Vagina (tissue), 2 donors: Measurements from ENCODE around the gene TBXA2R. TPM values are rescaled to one million over a fixed set of nuclear protein-coding genes. Genes with fewer than 3 reads are reported as not detected.
"Not testable (repeated sequence)": the region's sequence is repeated elsewhere in the genome, so short reads cannot be mapped to it uniquely, and the experiment has no call there.

Experiments used
- DNase-seq, 2 donors: peaks; one replicate each; pipeline ENCODE4 v3.0.0-alpha.2; 2017; ENCODE audit errors: extremely low spot score in 2 of 2
- H3K27ac ChIP-seq: fragments of 200-600 bp; sonication (generic); one replicate; pipeline ENCODE4 v1.5.1; 2019
- H3K27me3 ChIP-seq: fragments of 200-600 bp; sonication (generic); one replicate; pipeline ENCODE4 v1.5.1; 2019
- H3K36me3 ChIP-seq, 2 donors: fragments of 200-600 bp; sonication (generic); one replicate each; pipeline ENCODE4 v1.5.1; 2017 to 2019
- H3K4me1 ChIP-seq: fragments of 200-600 bp; sonication (generic); one replicate; pipeline ENCODE4 v1.5.1; 2019
- H3K4me3 ChIP-seq, 2 donors: fragments of 200-600 bp; sonication (generic); 1 replicate in 1 of 2; 2 replicates in 1 of 2; pipeline ENCODE4 v1.5.1; 2016 to 2019
- H3K9me3 ChIP-seq: fragments of 200-600 bp; sonication (generic); one replicate; pipeline ENCODE4 v1.5.1; 2019
- POLR2A ChIP-seq, 2 donors: fragments of 450-650 bp; IDR thresholded peaks; one replicate each; pipeline ENCODE4 v1.6.1; 2017; ENCODE audit warnings: antibody characterized with exemption in 2 of 2, mild to moderate bottlenecking in 2 of 2, moderate library complexity in 2 of 2
- POLR2AphosphoS5 ChIP-seq, 2 donors: sonication (generic); formaldehyde crosslinking; IDR thresholded peaks; one replicate each; pipeline ENCODE4 v1.9.0; 2017; ENCODE audit warnings: antibody characterized with exemption in 2 of 2, mild to moderate bottlenecking in 2 of 2, low read depth in 1 of 2; ENCODE audit not compliant: insufficient read depth in 1 of 2
- intact Hi-C: fragments of 100-400 bp; cut with DNase I; formaldehyde crosslinking; loops from one replicate; pipeline ENCODE4 v1.15.1; 2023
- total RNA-seq: library from RNA; depleted of rRNA; stranded (reverse); fragments of >200 nt; gene quantifications from one replicate; pipeline ENCODE4 v1.2.3, GENCODE V29; 2016
- TF ChIP-seq, protein P1 (sequence below), 3 experiments: fragments of 450-650 bp in 2 of 3; fragments of 200-600 bp in 1 of 3; sonication (generic) in 1 of 3; IDR thresholded peaks; one replicate each; pipeline ENCODE4 v1.5.1; 2017 to 2019; ENCODE audit warnings: antibody characterized with exemption in 3 of 3, mild to moderate bottlenecking in 2 of 3, moderate library complexity in 2 of 3

Gene TBXA2R
- total RNA-seq, 1 donor from 2014 or later = 1.7 TPM

DNA sequence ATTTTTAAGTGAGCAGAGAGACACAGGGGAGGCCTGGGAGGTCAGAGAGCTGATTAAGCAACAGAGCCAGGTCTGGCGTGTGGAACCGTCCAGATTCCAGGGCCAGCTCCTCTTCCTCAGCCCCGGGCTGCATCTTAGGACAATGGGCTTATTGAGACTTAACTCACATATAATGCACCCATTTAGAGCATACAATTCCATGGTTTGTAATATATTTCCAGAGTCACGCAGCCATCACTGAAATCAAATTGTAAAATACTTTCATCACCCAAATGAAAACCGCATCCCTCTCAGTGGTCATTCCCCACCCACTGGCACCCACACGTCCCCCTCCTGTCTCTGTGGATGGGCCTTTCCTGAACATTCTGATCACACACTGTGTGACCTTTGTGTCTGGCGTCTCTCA lies 36.1 kb downstream of the TBXA2R start:
- Histone ChIP-seq H3K27ac (no peak overlapping the region), H3K4me3 (no peak overlapping the region), H3K27me3 (no peaks in the 10 kb centered on the region), H3K9me3 (no peaks in the 10 kb centered on the region), H3K4me1 (peaks cover 22% of the 10 kb centered on the region), H3K36me3 (no peaks in the 10 kb centered on the region)
- no peak for DNase-seq
- intact Hi-C loops = no loop called here
- TF ChIP-seq, protein P1, sequence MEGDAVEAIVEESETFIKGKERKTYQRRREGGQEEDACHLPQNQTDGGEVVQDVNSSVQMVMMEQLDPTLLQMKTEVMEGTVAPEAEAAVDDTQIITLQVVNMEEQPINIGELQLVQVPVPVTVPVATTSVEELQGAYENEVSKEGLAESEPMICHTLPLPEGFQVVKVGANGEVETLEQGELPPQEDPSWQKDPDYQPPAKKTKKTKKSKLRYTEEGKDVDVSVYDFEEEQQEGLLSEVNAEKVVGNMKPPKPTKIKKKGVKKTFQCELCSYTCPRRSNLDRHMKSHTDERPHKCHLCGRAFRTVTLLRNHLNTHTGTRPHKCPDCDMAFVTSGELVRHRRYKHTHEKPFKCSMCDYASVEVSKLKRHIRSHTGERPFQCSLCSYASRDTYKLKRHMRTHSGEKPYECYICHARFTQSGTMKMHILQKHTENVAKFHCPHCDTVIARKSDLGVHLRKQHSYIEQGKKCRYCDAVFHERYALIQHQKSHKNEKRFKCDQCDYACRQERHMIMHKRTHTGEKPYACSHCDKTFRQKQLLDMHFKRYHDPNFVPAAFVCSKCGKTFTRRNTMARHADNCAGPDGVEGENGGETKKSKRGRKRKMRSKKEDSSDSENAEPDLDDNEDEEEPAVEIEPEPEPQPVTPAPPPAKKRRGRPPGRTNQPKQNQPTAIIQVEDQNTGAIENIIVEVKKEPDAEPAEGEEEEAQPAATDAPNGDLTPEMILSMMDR (IDR thresholded peaks at IDR 0.05) = no peak
- TF ChIP-seq POLR2A (IDR thresholded peaks at IDR 0.05) (no peak), POLR2AphosphoS5 (IDR thresholded peaks at IDR 0.05; ENCODE audit: insufficient read depth in 1 of 2, low read depth in 1 of 2) (no peak)

DNA sequence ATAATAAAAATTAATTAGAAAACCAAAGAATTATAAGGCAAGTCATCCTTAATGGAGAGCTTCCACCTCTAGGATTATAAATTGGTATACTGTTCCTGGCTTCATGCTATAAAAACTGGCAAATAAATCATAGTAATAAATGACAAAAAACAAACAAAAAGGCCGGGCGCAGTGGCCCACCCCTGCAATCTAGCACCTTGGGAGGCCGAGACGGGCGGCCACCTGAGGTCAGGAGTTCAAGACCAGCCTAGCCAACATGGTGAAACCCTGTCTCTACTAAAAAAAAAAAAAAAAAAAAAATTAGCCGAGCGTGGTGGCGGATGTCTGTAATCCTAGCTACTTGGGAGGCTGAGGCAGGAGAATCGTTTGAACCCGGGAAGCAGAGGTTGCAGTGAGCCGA lies 36.6 kb downstream of the TBXA2R start:
- H3K27ac ChIP-seq, intact Hi-C loops, H3K4me3 ChIP-seq, H3K36me3 ChIP-seq, H3K9me3 ChIP-seq, DNase-seq, H3K27me3 ChIP-seq: not testable (repeated sequence)
- H3K4me1 ChIP-seq = peaks cover 22% of the 10 kb centered on the region

DNA sequence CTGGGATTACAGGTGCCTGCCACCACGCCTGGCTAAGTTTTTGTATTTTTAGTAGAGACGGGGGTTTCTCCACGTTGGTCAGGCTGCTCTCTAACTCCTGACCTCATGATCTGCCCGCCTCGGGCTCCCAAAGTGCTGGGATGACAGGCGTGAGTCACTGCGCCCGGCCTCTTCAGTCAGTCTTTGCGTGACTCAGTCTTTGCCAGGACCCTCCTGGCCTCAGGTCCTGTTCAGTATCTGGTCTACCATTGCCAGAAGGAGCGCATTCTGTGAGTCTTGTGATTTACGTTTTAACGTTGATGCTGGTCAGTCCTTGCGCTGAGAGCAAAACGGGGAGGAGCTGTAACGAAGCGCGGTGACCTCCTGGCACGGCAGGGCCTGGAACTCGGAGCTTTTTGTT lies 41.5 kb downstream of the TBXA2R start:
- no peak overlapping the region for H3K27ac ChIP-seq
- H3K9me3 ChIP-seq = no peaks in the 10 kb centered on the region
- H3K4me3 ChIP-seq = no peak overlapping the region
- intact Hi-C loops = no loop called here
- TF ChIP-seq, protein P1 (IDR thresholded peaks at IDR 0.05) = no peak
- TF ChIP-seq POLR2AphosphoS5 (IDR thresholded peaks at IDR 0.05; ENCODE audit: insufficient read depth in 1 of 2, low read depth in 1 of 2) (no peak), POLR2A (IDR thresholded peaks at IDR 0.05) (no peak)
- H3K36me3 ChIP-seq = no peaks in the 10 kb centered on the region
- DNase-seq = no peak
- H3K27me3 ChIP-seq = no peaks in the 10 kb centered on the region
- H3K4me1 ChIP-seq = no peaks in the 10 kb centered on the region

DNA sequence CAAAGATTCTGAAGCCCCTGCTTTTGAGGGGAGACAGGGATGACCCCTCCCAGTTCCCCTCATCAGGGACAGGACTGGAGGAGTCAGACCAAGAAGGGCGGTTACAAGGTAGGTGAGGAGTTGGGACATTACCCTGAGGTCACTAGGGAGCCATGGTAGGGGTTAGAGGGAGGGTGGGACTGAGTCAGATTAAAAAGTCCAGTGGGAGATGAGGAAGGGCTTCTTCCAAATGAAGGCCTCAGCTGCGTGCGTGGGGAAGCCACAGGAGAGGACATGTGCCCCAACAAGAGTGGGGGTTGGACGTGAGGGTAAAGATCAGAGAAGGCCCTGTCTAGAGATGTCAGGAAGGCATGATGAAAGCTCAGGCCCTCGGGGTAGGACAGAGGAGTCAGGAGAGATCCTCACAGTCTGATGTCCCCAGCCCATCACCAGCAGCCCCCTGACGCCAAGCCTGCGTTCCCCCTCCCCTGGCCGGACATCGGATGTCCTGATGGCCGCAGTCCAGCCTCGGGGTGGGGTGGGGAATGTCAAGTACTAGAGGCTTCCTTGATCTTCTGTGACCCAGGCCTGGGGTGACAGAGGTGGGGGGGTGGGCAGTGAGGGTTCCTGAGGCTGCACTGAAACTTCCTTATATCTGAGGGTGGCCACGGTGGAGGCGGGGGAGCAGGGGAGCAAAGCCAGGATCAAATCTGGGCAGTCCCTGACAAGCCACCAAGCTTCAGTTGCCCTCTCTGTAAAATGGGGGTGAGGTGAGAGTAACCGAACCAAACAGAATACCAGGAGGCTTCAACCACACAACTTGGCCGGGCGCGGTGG lies 42.8 kb downstream of the TBXA2R start:
- Histone ChIP-seq H3K36me3 (no peaks in the 10 kb centered on the region), H3K27me3 (no peaks in the 10 kb centered on the region), H3K4me3 (no peak overlapping the region), H3K9me3 (no peaks in the 10 kb centered on the region), H3K4me1 (no peaks in the 10 kb centered on the region), H3K27ac (no peak overlapping the region)
- intact Hi-C loops = no loop called here
- TF ChIP-seq, protein P1 (IDR thresholded peaks at IDR 0.05) = no peak
- TF ChIP-seq POLR2A (IDR thresholded peaks at IDR 0.05) = no peak
- TF ChIP-seq POLR2AphosphoS5 (IDR thresholded peaks at IDR 0.05; ENCODE audit: insufficient read depth in 1 of 2, low read depth in 1 of 2) = no peak
- no peak for DNase-seq

DNA sequence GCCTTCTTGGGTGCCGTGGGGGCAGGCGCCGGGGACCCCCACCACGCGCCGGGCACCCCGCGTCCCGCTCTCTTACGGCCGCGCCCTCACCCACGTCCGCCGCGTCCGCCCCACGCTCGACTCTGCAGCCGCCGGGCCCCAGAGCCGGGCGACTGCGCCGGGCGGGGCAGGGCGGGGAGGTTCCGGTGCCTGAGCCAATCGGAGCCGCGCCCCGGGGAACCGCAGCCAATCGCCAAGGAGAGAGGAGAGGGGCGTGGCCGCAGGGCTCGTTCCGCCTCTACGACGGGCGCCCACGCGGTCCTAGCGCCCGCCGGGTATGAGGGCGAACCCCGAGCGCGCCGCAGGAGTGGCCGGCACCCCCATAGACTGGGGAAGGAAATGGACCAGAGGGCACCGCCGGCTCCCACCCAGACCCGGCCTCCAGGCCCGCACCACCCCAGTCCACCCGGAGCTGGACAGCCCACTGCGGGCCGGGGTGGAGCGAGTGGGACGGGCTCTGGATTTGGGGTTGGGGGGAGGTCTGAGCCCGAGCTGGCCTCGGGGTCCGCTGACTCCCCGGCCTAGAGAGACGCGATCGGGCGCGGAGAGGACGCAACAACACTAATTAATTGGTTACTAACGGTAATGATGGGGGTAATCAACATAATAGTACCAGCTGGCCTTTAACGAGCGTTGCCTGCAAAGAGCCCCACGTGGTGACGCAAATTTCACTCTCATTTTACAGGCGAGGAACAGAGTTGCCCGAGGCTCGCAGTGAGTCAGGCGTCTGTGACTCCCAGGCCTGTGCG lies 49.0 kb downstream of the TBXA2R start, which contains the start of gene MFSD12:
MFSD12 (minus strand) TSS at position 126 of the 788 bp plus-strand sequence. CDS start 183 bp downstream, outside the sequence.
- Histone ChIP-seq H3K27me3 (no peaks in the 10 kb centered on the region), H3K36me3 (no peaks in the 10 kb centered on the region), H3K9me3 (no peaks in the 10 kb centered on the region), H3K27ac (peak within 1 kb of the TSS; percentile 91), H3K4me1 (peaks cover 46% of the 10 kb centered on the region), H3K4me3 (peak within 1 kb of the TSS; percentile 63 to 99)
- no peak for DNase-seq
- TF ChIP-seq POLR2AphosphoS5 (IDR thresholded peaks at IDR 0.05; ENCODE audit: insufficient read depth in 1 of 2, low read depth in 1 of 2) (peak; percentile 48 to 87), POLR2A (IDR thresholded peaks at IDR 0.05) (peak in 1 of 2 donors; percentile 65)
- TF ChIP-seq, protein P1 (IDR thresholded peaks at IDR 0.05) = no peak
- intact Hi-C loops = no loop called here
